Lung (tissue), 12 donors: ENCODE results near the gene AP1G2. TPM values are rescaled to one million over a fixed set of nuclear protein-coding genes. Genes with fewer than 3 reads are reported as not detected.

Experiments
- ATAC-seq: fragments of 200-7000 bp; cut with Tn5 transposase; one replicate; pipeline ENCODE4 v1.9.1; 2020; ENCODE audit warnings: moderate number of reproducible peaks; ENCODE audit not compliant: insufficient read depth, low FRiP score
- DNase-seq, 3 donors: peaks; one replicate each; pipeline ENCODE4 v3.0.0-alpha.2; 2013 to 2017
- H3K27ac ChIP-seq, 2 donors: one replicate each; pipeline ENCODE4 v1.5.1; 2013; ENCODE audit warnings: mild to moderate bottlenecking in 2 of 2, moderate library complexity in 2 of 2, control low read depth in 1 of 2, inconsistent platforms in 1 of 2, low read depth in 1 of 2, low read length in 1 of 2
- H3K27me3 ChIP-seq, 3 donors: one replicate each; pipeline ENCODE4 v1.5.1; 2013; ENCODE audit warnings: low read length in 2 of 3; ENCODE audit not compliant: control insufficient read depth in 3 of 3, insufficient read depth in 3 of 3
- H3K36me3 ChIP-seq, 4 donors: one replicate each; pipeline ENCODE4 v1.5.1; 2013; ENCODE audit warnings: low read length in 4 of 4, mild to moderate bottlenecking in 1 of 4, moderate library complexity in 1 of 4; ENCODE audit not compliant: control insufficient read depth in 4 of 4, insufficient read depth in 4 of 4
- H3K4me1 ChIP-seq, 5 donors: one replicate each; pipeline ENCODE4 v1.5.1; 2013; ENCODE audit warnings: low read length in 5 of 5, mild to moderate bottlenecking in 2 of 5, moderate library complexity in 1 of 5; ENCODE audit not compliant: control insufficient read depth in 5 of 5, insufficient read depth in 5 of 5
- H3K4me3 ChIP-seq: one replicate; pipeline ENCODE4 v1.5.1; 2013; ENCODE audit warnings: mild to moderate bottlenecking, control low read depth, moderate library complexity
- H3K9ac ChIP-seq, 2 donors: one replicate each; pipeline ENCODE4 v1.5.1; 2013; ENCODE audit warnings: low read length in 2 of 2, control low read depth in 1 of 2; ENCODE audit not compliant: insufficient read depth in 1 of 2
- H3K9me3 ChIP-seq, 4 donors: one replicate each; pipeline ENCODE4 v1.5.1; 2013; ENCODE audit warnings: low read length in 3 of 4, mild to moderate bottlenecking in 1 of 4, moderate library complexity in 1 of 4; ENCODE audit not compliant: control insufficient read depth in 4 of 4, insufficient read depth in 3 of 4
- CTCF ChIP-seq: IDR thresholded peaks from 2 replicates; pipeline ENCODE4 v1.5.1; 2012; ENCODE audit warnings: mild to moderate bottlenecking; ENCODE audit errors: control extremely low read depth, extremely low read depth
- WGBS, 2 donors: extraction: QIAGEN DNeasy Blood & Tissue Kit; methylation state at CpG; one replicate each; pipeline ENCODE4 v1.1.7; 2013; 5-methylcytosine and 5-hydroxymethylcytosine counted together
- polyA plus RNA-seq, 2 donors: library from polyadenylated mRNA; stranded (reverse); fragments of 200-250 nt; gene quantifications; one replicate each; pipeline ENCODE4 v1.2.1, GENCODE V29; 2013
- total RNA-seq, 2 donors: library from RNA; depleted of rRNA in 1 of 2; stranded (reverse); fragments of >200 nt in 1 of 2; gene quantifications; one replicate each; pipeline ENCODE4 v1.2.1, GENCODE V29; 2014 to 2021
- donor health status: control.
- donor health status: control.
- donor health status: Bipolar disorder and iron deficiency.
- donor health status: healthy.
- donor health status: DM: yes; HTN: yes; CAD: no.

The AP1G2 gene
- total and polyA plus RNA-seq, 4 donors, result 48.0 to 106 (median 81.8) TPM

GRCh38 chr14:23513818-23514643, 53.6 kb downstream of the AP1G2 start:
- H3K27ac ChIP-seq, result no peak overlapping the region
- no peak overlapping the region for H3K4me3 ChIP-seq
- no peak for DNase-seq

DNA sequence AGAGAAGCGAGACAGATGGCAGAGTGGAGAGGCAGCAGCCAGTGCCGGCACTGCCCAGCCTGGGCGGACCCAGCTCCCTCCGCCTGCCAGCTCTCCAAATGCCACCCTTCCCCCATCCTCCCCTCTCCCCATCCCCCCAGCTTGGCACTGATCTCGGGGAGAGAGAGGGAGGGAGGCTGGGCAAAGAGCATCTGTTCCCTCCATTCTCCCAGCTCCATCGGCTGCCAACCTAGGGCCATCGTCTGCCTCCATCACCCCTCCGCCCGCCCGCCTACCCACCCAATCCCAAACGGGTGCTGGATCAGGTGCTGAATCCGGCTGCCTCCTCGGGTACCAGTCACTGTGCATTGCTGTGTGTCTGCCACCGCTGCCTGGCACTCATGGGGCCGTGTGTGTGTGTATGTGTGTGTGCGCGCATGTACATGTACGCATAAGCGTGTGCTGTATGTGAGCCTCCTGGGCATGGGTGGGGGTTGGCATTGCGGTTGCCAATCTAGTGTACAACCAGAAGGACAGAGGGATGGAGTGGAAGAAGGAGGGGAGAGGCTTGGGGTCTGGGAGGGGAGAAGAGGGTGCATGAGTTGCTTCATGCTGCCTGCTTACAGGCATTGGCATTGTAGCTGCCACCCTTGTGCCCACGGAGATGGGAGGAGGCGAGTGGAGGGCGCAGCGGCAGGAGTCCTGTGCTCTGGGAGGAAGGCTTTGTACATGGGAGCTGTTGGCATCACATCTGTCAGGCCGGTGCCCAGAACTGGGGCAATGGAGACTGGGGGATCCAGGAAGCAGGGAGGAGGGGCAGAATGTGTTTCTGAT, 54.4 kb downstream of the AP1G2 start:
- no peak overlapping the region for H3K4me3 ChIP-seq
- no peak for ATAC-seq
- no peak for TF ChIP-seq CTCF

More at GRCh38 chr14:23513818-23514643, 53.6 kb downstream of the AP1G2 start:
- ATAC-seq, result no peak
- H3K27me3 ChIP-seq, result no peaks in the 10 kb centered on the region
- peaks cover 0 to 2% (median 0%) of the 10 kb centered on the region in 4 donors for H3K36me3 ChIP-seq
- no peak overlapping the region for H3K9ac ChIP-seq
- H3K9me3 ChIP-seq, result no peaks in the 10 kb centered on the region
- WGBS, 2 donors, result 86 to 88% methylated on average over 8 of the region's 8 CpGs
- no peak for TF ChIP-seq CTCF
- no peaks in the 10 kb centered on the region for H3K4me1 ChIP-seq

GRCh38 chr14:23512156-23512555, 55.4 kb downstream of the AP1G2 start:
- peaks cover 0 to 2% (median 0%) of the 10 kb centered on the region in 4 donors for H3K36me3 ChIP-seq
- H3K4me3 ChIP-seq, result no peak overlapping the region
- no peaks in the 10 kb centered on the region for H3K4me1 ChIP-seq
- H3K9me3 ChIP-seq, result no peaks in the 10 kb centered on the region
- no peak overlapping the region for H3K9ac ChIP-seq
- H3K27ac ChIP-seq, result no peak overlapping the region
- no peaks in the 10 kb centered on the region for H3K27me3 ChIP-seq
- WGBS, 2 donors, result 45 to 53% methylated on average over 13 of the region's 13 CpGs
- ATAC-seq (no peak), DNase-seq (peak in 1 of 3 donors; percentile 24)
- no peak for TF ChIP-seq CTCF

More for the DNA sequence above, 54.4 kb downstream of the AP1G2 start:
- no peaks in the 10 kb centered on the region for H3K27me3 ChIP-seq
- no peaks in the 10 kb centered on the region for H3K9me3 ChIP-seq
- H3K36me3 ChIP-seq, result peaks cover 0 to 2% (median 0%) of the 10 kb centered on the region in 4 donors
- no peak for DNase-seq
- no peak overlapping the region for H3K9ac ChIP-seq
- WGBS, 2 donors, result 90 to 92% methylated on average over 23 to 25 of the region's 25 CpGs
- no peak overlapping the region for H3K27ac ChIP-seq
- no peaks in the 10 kb centered on the region for H3K4me1 ChIP-seq

Other genes with a start within 250 kb of the AP1G2 start
- 100 to 1,000 TPM in 1 of 2 donors, 10 to 100 TPM in 1; 66.0 to 116 TPM for gene PABPN1, start 246.3 kb downstream of the AP1G2 start, total RNA-seq
- 100 to 1,000 TPM in 1 of 2 donors, 10 to 100 TPM in 1; 88.8 to 183 TPM for gene PABPN1, start 246.3 kb downstream of the AP1G2 start, polyA plus RNA-seq
- gene SLC22A17, start 214.9 kb downstream of the AP1G2 start, total RNA-seq, result 10 to 100 TPM; 13.4 to 27.3 TPM
- 1 to 10 TPM; 5.4 to 6.0 TPM for gene SLC22A17, start 214.9 kb downstream of the AP1G2 start, polyA plus RNA-seq
- 10 to 100 TPM; 18.2 to 19.9 TPM for gene EFS, start 202.6 kb downstream of the AP1G2 start, total RNA-seq
- gene EFS, start 202.6 kb downstream of the AP1G2 start, polyA plus RNA-seq, result 1 to 10 TPM; 6.5 to 7.3 TPM
- gene IL25, start 195.0 kb downstream of the AP1G2 start, total RNA-seq, result not detected
- not detected for gene IL25, start 195.0 kb downstream of the AP1G2 start, polyA plus RNA-seq
- 1 to 10 TPM in 1 of 2 donors, under 1 TPM in 1; 0.55 to 2.0 TPM for gene CMTM5, start 190.7 kb downstream of the AP1G2 start, total RNA-seq
- gene CMTM5, start 190.7 kb downstream of the AP1G2 start, polyA plus RNA-seq, result 1 to 10 TPM in 1 of 2 donors, under 1 TPM in 1; 0.79 to 3.3 TPM
- 1 to 10 TPM in 1 of 2 donors, not detected in 1; 7.1 TPM for gene MYH6, start 159.5 kb downstream of the AP1G2 start, total RNA-seq
- under 1 TPM; 0.25 to 0.28 TPM for gene MYH6, start 159.5 kb downstream of the AP1G2 start, polyA plus RNA-seq
- gene MYH7, start 132.1 kb downstream of the AP1G2 start, total RNA-seq, result under 1 TPM in 1 of 2 donors, not detected in 1; 0.09 TPM
- gene MYH7, start 132.1 kb downstream of the AP1G2 start, polyA plus RNA-seq, result under 1 TPM; 0.02 to 0.19 TPM
- gene NGDN, start 98.1 kb downstream of the AP1G2 start, total RNA-seq, result 10 to 100 TPM; 31.6 to 52.4 TPM
- gene NGDN, start 98.1 kb downstream of the AP1G2 start, polyA plus RNA-seq, result 10 to 100 TPM; 42.0 to 47.4 TPM
- 1 to 10 TPM in 1 of 2 donors, under 1 TPM in 1; 0.82 to 4.5 TPM for gene ZFHX2, start 16.0 kb downstream of the AP1G2 start, total RNA-seq
- gene ZFHX2, start 16.0 kb downstream of the AP1G2 start, polyA plus RNA-seq, result under 1 TPM; 0.50 to 0.67 TPM
- 10 to 100 TPM; 10.7 to 22.1 TPM for gene THTPA, start 11.5 kb downstream of the AP1G2 start, total RNA-seq
- 10 to 100 TPM in 1 of 2 donors, 1 to 10 TPM in 1; 7.7 to 17.6 TPM for gene THTPA, start 11.5 kb downstream of the AP1G2 start, polyA plus RNA-seq
- gene JPH4, start 11.0 kb upstream of the AP1G2 start, total RNA-seq, result 1 to 10 TPM in 1 of 2 donors, under 1 TPM in 1; 0.23 to 3.1 TPM
- gene JPH4, start 11.0 kb upstream of the AP1G2 start, polyA plus RNA-seq, result 1 to 10 TPM in 1 of 2 donors, under 1 TPM in 1; 0.44 to 1.6 TPM
- gene DHRS2, start 68.6 kb upstream of the AP1G2 start, total RNA-seq, result under 1 TPM; 0.17 to 0.67 TPM
- gene DHRS2, start 68.6 kb upstream of the AP1G2 start, polyA plus RNA-seq, result under 1 TPM; 0.08 to 0.55 TPM